ENCODE data around the gene ATP8A2.

ATP8A2 gene

GRCh38 chr13:25965596-25965995 is 593.8 kb downstream of the ATP8A2 start:
- no peak for DNase-seq (ENCODE audit: low read depth in 2 of 2)

GRCh38 chr13:25966086-25966485 is 594.3 kb downstream of the ATP8A2 start:
- DNase-seq (ENCODE audit: low read depth in 2 of 2) = no peak

- DNase-seq (ENCODE audit: low read depth in 2 of 2) = no peak
Observed at GRCh38 chr13:25967144-25967543, 595.4 kb downstream of the ATP8A2 start.

- DNase-seq (ENCODE audit: low read depth in 2 of 2) = no peak
Observed at GRCh38 chr13:25971047-25971446, 599.3 kb downstream of the ATP8A2 start.

GRCh38 chr13:25971459-25972145 is 599.8 kb downstream of the ATP8A2 start:
- no peak for DNase-seq (ENCODE audit: low read depth in 2 of 2)

GRCh38 chr13:25973085-25973484 is 601.3 kb downstream of the ATP8A2 start:
- DNase-seq (ENCODE audit: low read depth in 2 of 2) = no peak

GRCh38 chr13:25973576-25973975 is 601.8 kb downstream of the ATP8A2 start:
- DNase-seq (ENCODE audit: low read depth in 2 of 2) = no peak

- no peak for DNase-seq (ENCODE audit: low read depth in 2 of 2)
Observed at GRCh38 chr13:25977216-25977615, 605.4 kb downstream of the ATP8A2 start.

- DNase-seq (ENCODE audit: low read depth in 2 of 2) = no peak
Observed at GRCh38 chr13:25977671-25978070, 605.9 kb downstream of the ATP8A2 start.

GRCh38 chr13:25978961-25979360 is 607.2 kb downstream of the ATP8A2 start:
- DNase-seq (ENCODE audit: low read depth in 2 of 2) = no peak

GRCh38 chr13:25979371-25979770 is 607.6 kb downstream of the ATP8A2 start:
- no peak for DNase-seq (ENCODE audit: low read depth in 2 of 2)

GRCh38 chr13:25980255-25980654 is 608.5 kb downstream of the ATP8A2 start:
- no peak for DNase-seq (ENCODE audit: low read depth in 2 of 2)

- DNase-seq (ENCODE audit: low read depth in 2 of 2) = no peak
Observed at GRCh38 chr13:25981060-25981459, 609.3 kb downstream of the ATP8A2 start.

GRCh38 chr13:25982907-25983306 is 611.1 kb downstream of the ATP8A2 start:
- no peak for DNase-seq (ENCODE audit: low read depth in 2 of 2)

GRCh38 chr13:25987987-25988386 is 616.2 kb downstream of the ATP8A2 start:
- no peak for DNase-seq (ENCODE audit: low read depth in 2 of 2)

GRCh38 chr13:25988661-25989060 is 616.9 kb downstream of the ATP8A2 start:
- DNase-seq (ENCODE audit: low read depth in 2 of 2) = no peak

- no peak for DNase-seq (ENCODE audit: low read depth in 2 of 2)
Observed at GRCh38 chr13:25990801-25991200, 619.0 kb downstream of the ATP8A2 start.

GRCh38 chr13:25992076-25992475 is 620.3 kb downstream of the ATP8A2 start:
- no peak for DNase-seq (ENCODE audit: low read depth in 2 of 2)

GRCh38 chr13:26007261-26008125 is 635.7 kb downstream of the ATP8A2 start:
- no peak for DNase-seq (ENCODE audit: low read depth in 2 of 2)

GRCh38 chr13:26010487-26011207 is 638.9 kb downstream of the ATP8A2 start:
- DNase-seq (ENCODE audit: low read depth in 2 of 2) = no peak

- DNase-seq (ENCODE audit: low read depth in 2 of 2) = no peak
Observed at GRCh38 chr13:26011208-26011573, 639.4 kb downstream of the ATP8A2 start.

GRCh38 chr13:26011996-26012821 is 640.4 kb downstream of the ATP8A2 start:
- peak; percentile 32 to 34 for DNase-seq (ENCODE audit: low read depth in 2 of 2)
